H9 (cell line): ENCODE results near the gene TMTC1. TPM values are rescaled to one million over a fixed set of nuclear protein-coding genes. Genes with fewer than 3 reads are reported as not detected.

Experiments used
- DNase-seq: peaks from one replicate; pipeline ENCODE4 v3.0.0-alpha.2; 2017
- H2AFZ ChIP-seq: one replicate; pipeline ENCODE4 v1.6.1; 2013; ENCODE audit warnings: mild to moderate bottlenecking, low read length, control low read depth, moderate library complexity
- H2AK5ac ChIP-seq: 2 replicates; pipeline ENCODE4 v1.6.1; 2013; ENCODE audit warnings: low read length, control low read depth, mixed read lengths; ENCODE audit not compliant: insufficient read length
- H2BK120ac ChIP-seq: one replicate; pipeline ENCODE4 v1.6.1; 2013; ENCODE audit warnings: low read depth, mild to moderate bottlenecking, low read length, control low read depth, inconsistent platforms; ENCODE audit not compliant: poor library complexity, severe bottlenecking
- H2BK12ac ChIP-seq: 2 replicates; pipeline ENCODE4 v1.6.1; 2013; ENCODE audit warnings: low read length, control low read depth, mixed read lengths, low read depth; ENCODE audit not compliant: insufficient read length
- H2BK15ac ChIP-seq: 2 replicates; pipeline ENCODE4 v1.6.1; 2013; ENCODE audit warnings: low read depth, low read length, control low read depth
- H2BK20ac ChIP-seq: one replicate; pipeline ENCODE4 v1.6.1; 2013; ENCODE audit warnings: low read depth, mild to moderate bottlenecking, low read length, control low read depth, inconsistent platforms; ENCODE audit not compliant: poor library complexity, severe bottlenecking
- H2BK5ac ChIP-seq: 2 replicates; pipeline ENCODE4 v1.6.1; 2013; ENCODE audit warnings: low read length, control low read depth, mixed read lengths; ENCODE audit not compliant: insufficient read length
- H3K14ac ChIP-seq: 2 replicates; pipeline ENCODE4 v1.6.1; 2013; ENCODE audit warnings: low read length, control low read depth; ENCODE audit not compliant: insufficient read depth
- H3K18ac ChIP-seq: 2 replicates; pipeline ENCODE4 v1.6.1; 2013; ENCODE audit warnings: low read depth, mild to moderate bottlenecking, mixed read lengths, low read length, control low read depth; ENCODE audit not compliant: insufficient read length
- H3K23ac ChIP-seq: 2 replicates; pipeline ENCODE4 v1.6.1; 2013; ENCODE audit warnings: low read length, control low read depth, mixed read lengths, low read depth; ENCODE audit not compliant: insufficient read length
- H3K23me2 ChIP-seq: 2 replicates; pipeline ENCODE4 v1.6.1; 2013; ENCODE audit warnings: low read depth, mild to moderate bottlenecking, mixed read lengths, low read length, control low read depth; ENCODE audit not compliant: insufficient read length, poor library complexity, severe bottlenecking
- H3K27ac ChIP-seq: 2 replicates; pipeline ENCODE4 v1.5.1; 2013; ENCODE audit warnings: low read length, control low read depth, mixed read lengths, low read depth; ENCODE audit not compliant: insufficient read length
- H3K27me3 ChIP-seq: 2 replicates; pipeline ENCODE4 v1.6.1; 2013; ENCODE audit warnings: low read length, control low read depth, inconsistent platforms; ENCODE audit not compliant: insufficient read depth
- H3K4ac ChIP-seq: 2 replicates; pipeline ENCODE4 v1.6.1; 2013; ENCODE audit warnings: low read depth, mild to moderate bottlenecking, control low read depth, inconsistent platforms, low read length, moderate library complexity
- H3K4me1 ChIP-seq: 2 replicates; pipeline ENCODE4 v1.6.1; 2013; ENCODE audit warnings: low read length, control low read depth, inconsistent platforms; ENCODE audit not compliant: insufficient read depth
- H3K4me2 ChIP-seq: 2 replicates; pipeline ENCODE4 v1.6.1; 2013; ENCODE audit warnings: low read length, control low read depth, mixed read lengths; ENCODE audit not compliant: insufficient read length, insufficient read depth
- H3K56ac ChIP-seq: 2 replicates; pipeline ENCODE4 v1.6.1; 2013; ENCODE audit warnings: low read depth, mild to moderate bottlenecking, mixed read lengths, low read length, control low read depth; ENCODE audit not compliant: insufficient read length
- H3K79me1 ChIP-seq: 2 replicates; pipeline ENCODE4 v1.6.1; 2013; ENCODE audit warnings: low read depth, mild to moderate bottlenecking, moderate library complexity, low read length, control low read depth, inconsistent platforms; ENCODE audit not compliant: insufficient read depth, poor library complexity, severe bottlenecking
- H3K79me2 ChIP-seq: 2 replicates; pipeline ENCODE4 v1.6.1; 2013; ENCODE audit warnings: low read length, control low read depth, inconsistent platforms; ENCODE audit not compliant: insufficient read depth
- H3K9ac ChIP-seq: 2 replicates; pipeline ENCODE4 v1.6.1; 2013; ENCODE audit warnings: low read length, control low read depth, mixed read lengths; ENCODE audit not compliant: insufficient read length; ENCODE audit errors: extremely low read depth
- H3K9me3 ChIP-seq: one replicate; pipeline ENCODE4 v1.6.1; 2013; ENCODE audit warnings: low read depth, low read length, inconsistent platforms; ENCODE audit not compliant: control insufficient read depth
- H3T11ph ChIP-seq: one replicate; pipeline ENCODE4 v1.6.1; 2013; ENCODE audit warnings: mild to moderate bottlenecking, low read length, control low read depth, inconsistent platforms
- H4K20me1 ChIP-seq: one replicate; pipeline ENCODE4 v1.6.1; 2013; ENCODE audit not compliant: control insufficient read depth, insufficient read length, insufficient read depth
- H4K5ac ChIP-seq: 2 replicates; pipeline ENCODE4 v1.6.1; 2013; ENCODE audit warnings: low read depth, mild to moderate bottlenecking, mixed read lengths, low read length, control low read depth; ENCODE audit not compliant: insufficient read length
- H4K8ac ChIP-seq: replicated peaks from 2 replicates; pipeline ENCODE4 v1.6.1; 2013; ENCODE audit warnings: low read length, control low read depth, mixed read lengths, low read depth; ENCODE audit not compliant: insufficient read length
- H4K91ac ChIP-seq: 2 replicates; pipeline ENCODE4 v1.6.1; 2013; ENCODE audit warnings: low read depth, mild to moderate bottlenecking, moderate library complexity, mixed read lengths, low read length, control low read depth; ENCODE audit not compliant: insufficient read length
- H3K27ac Mint-ChIP-seq, 3 experiments: 2 replicates in 2 of 3; 3 replicates in 1 of 3; pipeline ENCODE4 v1.8.0; 2020 to 2021; ENCODE audit warnings: mixed read lengths in 3 of 3, mild to moderate bottlenecking in 1 of 3, moderate library complexity in 1 of 3
- H3K27me3 Mint-ChIP-seq: 2 replicates; pipeline ENCODE4 v1.8.0; 2021; ENCODE audit warnings: low read depth, mild to moderate bottlenecking, moderate library complexity, mixed read lengths
- H3K36me3 Mint-ChIP-seq, 3 experiments: 2 replicates in 2 of 3; 3 replicates in 1 of 3; pipeline ENCODE4 v1.8.0; 2020 to 2021; ENCODE audit warnings: low read depth in 3 of 3, mixed read lengths in 3 of 3; ENCODE audit not compliant: insufficient read depth in 1 of 3
- H3K4me1 Mint-ChIP-seq, 2 experiments: 2 replicates each; pipeline ENCODE4 v1.8.0; 2020; ENCODE audit warnings: mixed read lengths in 2 of 2
- H3K4me3 Mint-ChIP-seq, 2 experiments: 2 replicates in 1 of 2; 3 replicates in 1 of 2; pipeline ENCODE4 v1.8.0; 2020 to 2021; ENCODE audit warnings: mild to moderate bottlenecking in 2 of 2, mixed read lengths in 2 of 2, moderate library complexity in 1 of 2
- H3K9me3 Mint-ChIP-seq, 2 experiments: 2 replicates in 1 of 2; 3 replicates in 1 of 2; pipeline ENCODE4 v1.8.0; 2020; ENCODE audit warnings: mild to moderate bottlenecking in 2 of 2, mixed read lengths in 2 of 2, moderate library complexity in 1 of 2
- CTCF ChIP-seq: fragments of 200-600 bp; sonication (generic); conservative IDR thresholded peaks from 3 replicates; pipeline ENCODE4 v1.8.0; 2021; ENCODE audit warnings: antibody characterized with exemption, mild to moderate bottlenecking
- WGBS: extraction: QIAGEN DNeasy Blood & Tissue Kit; methylation state at CpG from one replicate; pipeline ENCODE4 v1.1.7; 2013; ENCODE audit warnings: missing lambda C conversion rate, low lambda C conversion rate, mixed read lengths; ENCODE audit not compliant: insufficient read length; ENCODE audit errors: extremely low coverage; 5-methylcytosine and 5-hydroxymethylcytosine counted together
- total RNA-seq: library from RNA; stranded (reverse); gene quantifications from 2 replicates; pipeline ENCODE4 v1.2.1, GENCODE V29; 2021

TMTC1 gene
- total RNA-seq, 1 experiment from 2014 or later, result 16.1 TPM

DNA sequence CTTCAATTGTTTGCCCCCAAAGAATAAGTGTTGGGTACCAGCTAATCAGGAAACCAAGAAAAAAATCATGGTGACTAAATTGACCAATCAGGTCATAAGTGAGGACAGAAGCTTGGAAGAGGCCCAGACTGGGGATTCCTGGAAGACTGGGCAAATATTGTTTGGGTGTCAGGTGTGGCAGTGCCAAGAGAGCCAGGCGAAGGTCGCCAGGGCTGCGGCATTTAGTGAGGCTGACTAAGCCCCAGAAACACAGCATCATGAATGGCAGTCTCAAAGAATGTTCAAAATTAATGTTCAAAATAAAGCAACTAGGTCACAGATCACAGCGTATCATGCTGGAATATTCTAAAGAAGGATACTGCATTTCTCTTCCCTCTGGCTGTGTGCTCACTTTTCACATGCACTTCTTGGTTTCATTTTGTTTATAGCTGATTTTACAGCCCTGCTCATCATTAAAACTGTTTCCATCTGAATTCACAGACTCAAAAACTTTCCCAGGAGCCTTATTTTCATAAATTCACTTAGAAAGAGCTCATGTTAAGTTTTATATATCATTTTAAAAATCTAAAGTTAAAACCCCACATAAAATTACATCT is 201.0 kb downstream of the TMTC1 start:
- no peak overlapping the region for H2AK5ac ChIP-seq
- Mint-ChIP-seq H3K36me3 (no peaks in the 10 kb centered on the region), H3K4me1 (no peaks in the 10 kb centered on the region), H3K27me3 (no peaks in the 10 kb centered on the region), H3K27ac (0 out of 7 replicates have a peak overlapping the region, but pooled peaks of 1 of the 3 experiments have one; percentile 62), H3K4me3 (no peak overlapping the region), H3K9me3 (no peaks in the 10 kb centered on the region)
- H2BK12ac ChIP-seq, result no peak overlapping the region
- no peak overlapping the region for H3K23ac ChIP-seq
- H3K79me1 ChIP-seq, result no peaks in the 10 kb centered on the region
- no peak overlapping the region for H3K4me2 ChIP-seq
- no CpG with 5 or more reads among the region's 4 CpGs for WGBS
- no peak overlapping the region for H3K14ac ChIP-seq
- H2BK15ac ChIP-seq, result no peak overlapping the region
- no peaks in the 10 kb centered on the region for H3K27me3 ChIP-seq
- H3K9me3 ChIP-seq, result no peaks in the 10 kb centered on the region
- no peak overlapping the region for H4K91ac ChIP-seq
- no peak overlapping the region for H4K5ac ChIP-seq
- no peak overlapping the region for H3T11ph ChIP-seq
- H3K23me2 ChIP-seq, result no peaks in the 10 kb centered on the region
- no peaks in the 10 kb centered on the region for H3K4me1 ChIP-seq
- no peaks in the 10 kb centered on the region for H3K79me2 ChIP-seq
- H4K20me1 ChIP-seq, result no peaks in the 10 kb centered on the region
- no peak overlapping the region for H2BK120ac ChIP-seq
- no peak overlapping the region for H3K9ac ChIP-seq
- no peak overlapping the region for H2BK5ac ChIP-seq
- H4K8ac ChIP-seq, result no peak overlapping the region
- H2BK20ac ChIP-seq, result no peak overlapping the region
- H3K27ac ChIP-seq, result no peak overlapping the region
- H3K56ac ChIP-seq, result no peak overlapping the region
- H3K4ac ChIP-seq, result no peak overlapping the region
- DNase-seq, result no peak
- TF ChIP-seq CTCF, result no peak
- no peak overlapping the region for H3K18ac ChIP-seq
- H2AFZ ChIP-seq, result no peak overlapping the region
